Measurements from ENCODE around the gene TNIP3. TPM values are rescaled to one million over a fixed set of nuclear protein-coding genes. Genes with fewer than 3 reads are reported as not detected.

The TNIP3 gene
- total and polyA plus RNA-seq, 9 of the 15 experiments (the other 6 are each of a cell fraction or from before 2014, with no cell fraction given) = 0.14 TPM; not detected in 8

DNA sequence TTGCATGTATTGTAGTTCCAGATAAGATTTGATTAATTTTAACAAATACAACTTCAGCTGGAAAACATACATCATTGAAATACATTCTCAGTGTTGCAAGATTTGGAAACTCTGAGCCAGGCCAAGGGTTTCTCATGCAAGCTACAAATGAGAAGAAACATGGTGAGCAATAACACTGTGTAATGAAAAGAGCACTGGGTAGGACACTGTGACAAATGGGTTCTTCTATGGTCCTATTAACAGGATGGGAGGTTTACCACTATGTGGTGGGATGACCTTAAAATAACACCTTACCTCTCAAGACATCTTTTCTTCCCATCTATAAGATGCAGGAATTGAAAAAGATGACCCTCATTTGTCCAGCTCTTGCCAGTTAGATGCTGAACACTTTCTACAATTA is 72.2 kb downstream of the TNIP3 start:
- Histone ChIP-seq H3K27me3 (ENCODE audit: control insufficient read depth in 2 of 2, insufficient read depth in 2 of 2, low read length in 2 of 2) (no peaks in the 10 kb centered on the region), H3K9me3 (replicated peaks; ENCODE audit: control insufficient read depth, insufficient read depth, low read depth, low read length) (no peaks in the 10 kb centered on the region), H3K27ac (ENCODE audit: extremely low read depth, low read depth, low read length) (no peak overlapping the region), H3K4me1 (replicated peaks in 1 of 2; ENCODE audit: control insufficient read depth in 2 of 2, insufficient read depth in 2 of 2, low read length in 2 of 2) (no peaks in the 10 kb centered on the region), H3K79me2 (ENCODE audit: control insufficient read depth, insufficient read depth, low read length) (no peaks in the 10 kb centered on the region), H4K20me1 (replicated peaks; ENCODE audit: control insufficient read depth, insufficient read depth, low read length) (no peaks in the 10 kb centered on the region), H3K9ac (ENCODE audit: insufficient read depth in 1 of 2, low read depth in 2 of 2, low read length in 2 of 2) (no peak overlapping the region), H3K9me1 (ENCODE audit: control insufficient read depth, insufficient read depth, low read length) (no peaks in the 10 kb centered on the region), H3K36me3 (ENCODE audit: control insufficient read depth, insufficient read depth, low read length) (no peaks in the 10 kb centered on the region), H3K4me3 (no peak overlapping the region), H3K4me2 (ENCODE audit: insufficient read depth, low read length) (no peak overlapping the region), H2AFZ (ENCODE audit: low read depth, low read length) (no peak overlapping the region)
- no TSS peak for BruUV-seq (replicated peaks)
- intact Hi-C loops (cut with micrococcal nuclease) (no loop called here), in situ Hi-C loops (cut with MboI) (no loop called here)
- ChIA-PET POLR2A (interaction anchor here (0.8 kb wide), 1 partner anchor 18 kb away, joined by 4 read pairs; no protein-coding TSS in a partner anchor), CTCF (ENCODE audit: low intra/inter-chr PET ratio) (no interaction called here)
- FAIRE-seq (no peak), ATAC-seq (no peak), DNase-seq (ENCODE audit: extremely low read depth in 1 of 4, low spot score in 3 of 4) (no peak)
- TF ChIP-seq DMBX1 (CRISPR knock-in tag; IDR thresholded peaks at IDR 0.05; ENCODE audit: borderline replicate concordance) = no peak
- TF ChIP-seq GTF3C2 (IDR thresholded peaks at IDR 0.05; ENCODE audit: borderline replicate concordance, extremely low read depth, insufficient read length) = no peak
- no peak for TF ChIP-seq NFATC3 (IDR thresholded peaks at IDR 0.05)
- no peak for TF ChIP-seq HOMEZ (CRISPR knock-in tag; IDR thresholded peaks at IDR 0.05)
- TF ChIP-seq, protein P1, sequence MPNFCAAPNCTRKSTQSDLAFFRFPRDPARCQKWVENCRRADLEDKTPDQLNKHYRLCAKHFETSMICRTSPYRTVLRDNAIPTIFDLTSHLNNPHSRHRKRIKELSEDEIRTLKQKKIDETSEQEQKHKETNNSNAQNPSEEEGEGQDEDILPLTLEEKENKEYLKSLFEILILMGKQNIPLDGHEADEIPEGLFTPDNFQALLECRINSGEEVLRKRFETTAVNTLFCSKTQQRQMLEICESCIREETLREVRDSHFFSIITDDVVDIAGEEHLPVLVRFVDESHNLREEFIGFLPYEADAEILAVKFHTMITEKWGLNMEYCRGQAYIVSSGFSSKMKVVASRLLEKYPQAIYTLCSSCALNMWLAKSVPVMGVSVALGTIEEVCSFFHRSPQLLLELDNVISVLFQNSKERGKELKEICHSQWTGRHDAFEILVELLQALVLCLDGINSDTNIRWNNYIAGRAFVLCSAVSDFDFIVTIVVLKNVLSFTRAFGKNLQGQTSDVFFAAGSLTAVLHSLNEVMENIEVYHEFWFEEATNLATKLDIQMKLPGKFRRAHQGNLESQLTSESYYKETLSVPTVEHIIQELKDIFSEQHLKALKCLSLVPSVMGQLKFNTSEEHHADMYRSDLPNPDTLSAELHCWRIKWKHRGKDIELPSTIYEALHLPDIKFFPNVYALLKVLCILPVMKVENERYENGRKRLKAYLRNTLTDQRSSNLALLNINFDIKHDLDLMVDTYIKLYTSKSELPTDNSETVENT (CRISPR knock-in tag; IDR thresholded peaks at IDR 0.05) = no peak
- TF ChIP-seq SAFB2 (IDR thresholded peaks at IDR 0.05; ENCODE audit: borderline replicate concordance, low read depth, low read length, severe bottlenecking) = no peak
- no peak for TF ChIP-seq FOXK1 (CRISPR knock-in tag; IDR thresholded peaks at IDR 0.05; ENCODE audit: borderline replicate concordance)
- TF ChIP-seq RBFOX2 (IDR thresholded peaks at IDR 0.05; ENCODE audit: low read depth, low read length) = no peak

Measured in K562 (cell line).